ENCODE measurements around the gene CTNNA3. TPM values are rescaled to one million over a fixed set of nuclear protein-coding genes. Genes with fewer than 3 reads are reported as not detected.

CTNNA3 gene
- total RNA-seq, 1 experiment from 2014 or later = 0.06 TPM

GRCh38 chr10:66767707-66768106 lies 928.3 kb downstream of the CTNNA3 start:
- no peak for DNase-seq (ENCODE audit: low read depth)

GRCh38 chr10:66762218-66762729 lies 933.7 kb downstream of the CTNNA3 start:
- no peak for DNase-seq (ENCODE audit: low read depth)

- no peak for DNase-seq (ENCODE audit: low read depth)
These were observed 935.1 kb downstream of the CTNNA3 start for GRCh38 chr10:66760941-66761340.

DNA sequence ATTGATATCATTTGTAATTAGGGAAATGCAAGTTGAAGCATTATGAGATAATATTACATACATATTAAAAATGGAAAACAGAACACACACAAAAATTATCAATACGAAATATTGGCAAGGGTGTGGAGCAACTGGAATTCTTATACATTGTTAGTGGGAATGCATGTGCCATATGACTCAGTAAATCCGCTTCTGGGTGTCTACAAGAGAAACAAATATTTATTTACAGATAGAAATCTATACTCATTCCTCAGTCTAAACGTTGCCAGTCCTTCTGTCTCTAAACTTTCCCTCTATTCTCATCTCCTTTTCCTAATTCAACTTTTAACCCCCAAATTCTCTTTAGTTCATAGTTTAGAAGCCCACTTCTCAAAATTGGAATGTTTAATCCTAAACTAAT lies 940.5 kb downstream of the CTNNA3 start:
- no peak for DNase-seq (ENCODE audit: low read depth)

GRCh38 chr10:66752714-66753113 lies 943.3 kb downstream of the CTNNA3 start:
- DNase-seq (ENCODE audit: low read depth) = peak; percentile 37

DNA sequence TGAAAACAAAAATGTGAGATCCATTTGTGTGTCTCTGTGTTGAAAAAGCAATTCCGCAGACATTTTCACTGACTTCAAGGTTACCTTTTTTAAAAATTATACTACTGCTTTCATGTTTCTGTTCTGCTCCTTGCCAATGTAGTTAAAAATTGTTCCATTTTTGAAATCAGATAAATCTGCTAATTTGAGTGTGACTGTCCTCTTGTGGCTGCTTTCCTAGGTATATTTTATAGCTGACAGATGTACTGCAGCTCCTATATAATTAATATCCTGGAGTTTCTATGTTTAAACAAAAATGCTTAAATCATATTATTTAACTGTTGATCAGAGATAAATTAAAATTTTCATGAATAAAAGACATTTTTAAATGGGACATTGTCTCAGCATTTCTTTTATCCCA lies 947.8 kb downstream of the CTNNA3 start:
- peak; percentile 10 for DNase-seq (ENCODE audit: low read depth)

DNA sequence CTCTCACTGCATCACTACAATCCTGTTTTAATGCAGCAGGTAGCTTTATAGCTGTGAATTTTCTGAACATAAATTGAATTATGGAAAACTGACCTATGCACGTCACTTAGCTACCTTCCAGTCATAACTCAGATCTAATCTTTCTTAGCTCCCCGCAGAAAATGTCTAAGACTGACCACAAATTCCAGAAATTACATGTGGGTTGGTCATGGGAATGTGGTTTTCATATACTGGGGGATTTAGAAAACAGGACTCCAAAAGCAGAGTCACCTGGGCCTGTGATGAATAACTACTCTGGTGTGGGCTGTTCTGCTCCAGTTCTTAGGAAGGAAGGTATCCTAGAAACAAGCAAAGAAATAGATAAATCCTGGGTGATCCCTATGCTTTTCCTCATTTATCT lies 948.5 kb downstream of the CTNNA3 start:
- DNase-seq (ENCODE audit: low read depth) = peak; percentile 87

DNA sequence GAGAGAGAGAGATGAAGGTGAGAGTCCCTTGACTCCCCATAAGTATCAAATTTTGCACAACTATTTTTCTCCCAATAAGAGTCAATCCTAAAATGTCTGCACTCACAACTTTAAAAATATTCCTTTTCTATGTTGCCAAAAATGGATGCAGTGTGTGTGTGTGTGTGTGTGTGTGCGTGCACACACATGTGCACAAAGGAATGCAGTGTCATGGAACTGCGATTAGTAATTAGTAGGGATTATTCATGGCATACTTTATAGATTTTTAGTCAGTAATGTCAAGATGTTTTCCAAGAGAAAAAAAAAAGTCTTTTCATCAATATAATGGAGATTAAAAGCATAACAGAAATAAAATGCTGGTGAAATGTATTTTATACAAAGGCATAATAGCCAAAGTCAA lies 949.3 kb downstream of the CTNNA3 start:
- DNase-seq (ENCODE audit: low read depth) = peak; percentile 5

- no peak for DNase-seq (ENCODE audit: low read depth)
These were observed 949.7 kb downstream of the CTNNA3 start for GRCh38 chr10:66746246-66746645.

DNA sequence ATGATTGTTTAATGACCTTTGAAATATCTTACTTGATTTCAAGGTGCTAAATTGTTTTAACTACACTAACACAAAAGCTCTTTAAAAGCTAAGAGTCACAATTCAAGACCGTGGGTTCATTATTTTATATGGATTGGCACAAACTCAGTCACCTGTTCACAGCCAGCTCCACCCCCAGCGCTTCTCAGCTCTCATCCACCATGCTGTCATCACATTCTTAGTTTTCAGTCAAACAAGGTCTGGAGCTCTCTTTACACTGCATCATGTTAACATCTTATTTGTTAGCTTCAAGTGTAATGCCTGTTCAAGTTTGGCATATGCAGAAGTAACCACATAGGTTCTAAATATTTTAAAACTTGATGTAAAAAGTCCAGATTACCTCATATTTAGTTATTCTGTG lies 951.1 kb downstream of the CTNNA3 start:
- DNase-seq (ENCODE audit: low read depth) = no peak

DNA sequence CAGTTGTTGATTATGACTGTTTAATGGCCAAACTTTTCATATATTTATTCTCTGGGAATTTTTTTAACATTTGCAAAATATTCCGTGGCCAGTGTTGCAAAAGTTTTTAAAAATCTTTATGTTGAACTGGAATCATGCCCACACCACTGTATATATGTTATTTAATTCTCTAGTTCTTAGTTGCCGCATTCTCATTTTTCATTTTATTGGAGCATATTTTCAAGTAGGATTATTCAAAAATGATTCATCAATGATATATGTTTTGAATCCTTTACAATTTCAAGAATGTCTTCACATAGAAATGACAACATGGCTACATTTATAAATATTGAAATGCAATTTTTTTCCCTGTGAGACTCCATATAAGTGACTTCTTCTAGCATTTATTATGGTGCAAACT lies 958.8 kb downstream of the CTNNA3 start:
- no peak for DNase-seq (ENCODE audit: low read depth)

DNA sequence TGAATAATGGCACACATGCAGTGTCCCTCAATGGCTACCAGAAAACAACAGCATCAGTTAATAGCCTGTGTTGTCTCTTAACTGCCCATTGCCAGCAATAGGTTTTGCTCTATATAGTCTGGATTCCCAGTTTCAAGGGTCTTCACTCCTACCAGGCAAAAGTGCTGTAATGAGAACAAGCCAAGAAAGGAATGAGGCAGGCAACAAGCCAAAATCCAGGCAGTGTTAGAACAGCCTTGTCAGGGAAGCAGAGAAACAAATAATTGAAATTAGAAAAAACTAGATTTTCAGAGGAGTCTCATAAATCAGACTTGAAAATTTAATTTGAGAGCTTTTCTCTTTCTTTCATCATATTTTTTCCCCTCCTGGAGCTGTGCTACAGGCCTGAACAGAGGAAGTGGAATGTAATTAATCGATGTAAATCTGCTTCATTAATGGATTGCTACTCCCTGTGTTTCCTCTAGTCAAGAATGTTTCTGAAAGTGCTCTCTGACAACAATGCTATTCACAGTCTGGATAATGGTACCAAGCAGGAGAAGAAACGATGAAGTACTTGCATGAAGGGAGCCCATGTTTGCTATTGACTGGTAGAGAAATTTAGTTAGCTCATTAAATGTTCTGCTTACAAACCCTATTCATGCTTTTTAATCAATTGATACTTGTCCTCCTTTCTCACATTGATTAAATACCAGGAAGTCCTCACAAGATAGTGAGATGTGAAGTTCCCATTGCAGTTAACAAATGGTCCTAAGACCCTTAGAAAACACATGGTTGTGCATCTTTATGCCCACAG lies 972.2 kb downstream of the CTNNA3 start:
- no peak for DNase-seq (ENCODE audit: low read depth)

- DNase-seq (ENCODE audit: low read depth) = no peak
These were observed 976.5 kb downstream of the CTNNA3 start for GRCh38 chr10:66719483-66719882.

DNA sequence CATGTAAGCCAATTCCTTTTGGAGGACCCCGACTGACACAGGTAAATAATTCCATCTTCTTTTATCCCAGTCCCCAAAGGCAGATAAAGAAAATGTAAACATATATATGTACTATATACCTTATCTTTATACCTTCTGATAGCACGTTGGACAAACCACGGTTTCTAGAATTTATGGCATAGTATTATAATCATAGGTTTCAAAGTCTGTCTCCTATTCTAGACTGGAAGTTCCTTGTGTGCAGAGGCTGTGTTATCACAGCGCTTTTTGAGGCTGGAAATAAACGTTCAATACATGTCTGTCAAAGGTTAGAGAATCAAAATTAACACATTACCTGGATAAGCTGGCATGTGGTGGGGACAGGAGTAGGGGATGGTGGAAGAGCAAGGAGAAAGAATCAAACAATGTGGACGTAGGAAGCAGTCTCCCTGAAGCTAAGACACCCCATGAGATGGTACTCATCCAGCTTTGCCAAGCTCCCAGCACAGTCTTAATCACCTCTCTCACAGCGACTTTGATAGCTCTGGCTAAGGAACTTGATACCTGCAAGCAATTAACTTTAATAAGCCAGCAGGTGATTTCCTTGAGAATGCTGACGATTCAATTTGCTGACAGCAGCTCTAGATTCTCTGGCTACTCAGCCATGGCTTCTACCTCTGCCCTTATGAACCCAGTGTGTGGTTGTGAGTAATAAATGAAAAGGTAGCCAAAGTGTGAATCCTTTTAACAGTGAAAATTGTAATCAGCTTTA lies 978.6 kb downstream of the CTNNA3 start:
- DNase-seq (ENCODE audit: low read depth) = no peak

GRCh38 chr10:66714741-66715140 lies 981.3 kb downstream of the CTNNA3 start:
- peak; percentile 36 for DNase-seq (ENCODE audit: low read depth)

- DNase-seq (ENCODE audit: low read depth) = no peak
These were observed 982.6 kb downstream of the CTNNA3 start for GRCh38 chr10:66713387-66713786.

- DNase-seq (ENCODE audit: low read depth) = no peak
These were observed 997.9 kb downstream of the CTNNA3 start for GRCh38 chr10:66698069-66698468.

DNA sequence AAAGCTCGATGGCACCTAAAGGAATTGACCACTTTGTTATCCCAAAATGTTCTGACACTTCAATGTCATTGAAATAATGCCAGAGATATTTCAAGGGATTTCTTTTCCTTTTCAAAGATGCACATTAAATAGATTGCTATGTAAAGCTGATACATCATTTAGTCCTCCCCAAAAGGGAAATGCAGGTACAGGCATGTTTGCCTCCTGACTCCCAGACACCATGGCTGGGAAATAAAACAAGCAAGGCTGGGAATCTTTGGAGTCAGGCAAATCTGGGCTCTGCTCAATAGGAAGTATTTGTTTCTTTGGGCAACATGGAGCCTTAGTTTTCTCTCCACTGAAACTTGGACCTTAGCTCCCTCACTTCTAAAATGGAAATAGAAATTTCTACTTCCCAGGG lies 1000.9 kb downstream of the CTNNA3 start:
- DNase-seq (ENCODE audit: low read depth) = no peak

- DNase-seq (ENCODE audit: low read depth) = no peak
These were observed 1011.4 kb downstream of the CTNNA3 start for GRCh38 chr10:66684581-66684980.

- peak; percentile 19 for DNase-seq (ENCODE audit: low read depth)
These were observed 1015.1 kb downstream of the CTNNA3 start for GRCh38 chr10:66680886-66681285.

GRCh38 chr10:66678521-66678920 lies 1017.5 kb downstream of the CTNNA3 start:
- peak; percentile 58 for DNase-seq (ENCODE audit: low read depth)

DNA sequence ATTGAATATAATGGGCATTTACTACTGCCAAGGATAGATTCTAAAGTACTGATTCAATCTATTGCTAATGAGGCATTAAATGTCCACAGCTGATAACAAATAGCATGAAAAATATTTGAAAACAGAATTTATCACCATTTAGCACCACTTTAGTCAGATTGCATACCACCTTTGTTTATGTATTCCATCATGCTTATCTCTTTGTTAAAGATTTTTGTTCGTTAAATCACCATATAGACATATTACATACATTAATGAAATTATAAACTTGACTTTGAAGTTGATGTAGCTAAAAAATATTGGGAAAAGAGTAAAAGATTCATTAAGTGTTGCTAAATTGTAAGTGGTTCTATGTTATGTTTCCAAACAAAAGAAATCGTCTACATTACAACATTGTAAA lies 1022.9 kb downstream of the CTNNA3 start:
- no peak for DNase-seq (ENCODE audit: low read depth)

GRCh38 chr10:66671562-66671961 lies 1024.4 kb downstream of the CTNNA3 start:
- no peak for DNase-seq (ENCODE audit: low read depth)
